NCI-H446 (cell line): ENCODE data around the gene IYD.

Experiments
- DNase-seq, 2 experiments: peaks; one replicate each; lab custom pipeline; 2025; lab: John Stamatoyannopoulos, UW

IYD gene

GRCh38 chr6:150395388-150396009 lies 26.7 kb downstream of the IYD start:
- peak; percentile 3 to 24 for DNase-seq

DNA sequence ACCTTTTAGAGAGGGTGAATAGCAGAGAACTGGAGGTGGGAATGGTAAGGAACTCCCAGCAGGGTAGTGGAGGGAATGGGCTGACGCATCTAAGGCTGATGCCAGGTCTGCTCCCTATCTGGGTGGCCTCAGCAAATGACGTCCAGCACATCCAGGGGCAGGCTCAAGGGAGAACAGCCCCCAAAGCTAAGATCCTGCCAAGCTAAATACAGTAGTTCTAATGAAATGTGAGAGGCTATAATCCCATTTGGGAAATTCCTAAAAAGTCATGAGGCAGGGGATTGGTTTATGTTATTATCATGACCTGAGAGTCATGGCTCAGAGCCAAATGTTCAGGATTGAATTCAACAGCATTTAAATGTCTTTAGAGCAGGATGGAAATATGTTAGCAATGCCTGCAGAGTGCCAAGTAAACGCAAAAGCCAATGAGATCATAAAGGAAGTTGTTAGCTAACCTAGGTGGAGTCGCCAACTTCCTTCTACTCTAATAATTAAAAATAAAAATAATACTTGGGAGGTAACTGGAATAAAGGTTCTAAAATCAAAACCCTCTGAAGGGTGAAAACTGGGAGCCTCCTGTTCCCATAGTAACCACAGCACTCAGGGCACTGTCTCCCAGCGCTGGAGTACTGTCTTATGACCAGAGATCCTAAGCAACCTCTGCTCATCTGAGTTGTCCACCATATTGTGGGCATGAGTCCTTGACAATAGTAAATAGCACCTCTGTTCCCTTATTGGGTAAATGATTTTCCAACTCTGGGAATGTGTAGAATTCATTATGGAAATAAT lies 34.8 kb downstream of the IYD start:
- DNase-seq, result no peak

- DNase-seq, result no peak
Measured at GRCh38 chr6:150406948-150407347, 38.1 kb downstream of the IYD start.

GRCh38 chr6:150408842-150409241 lies 40.0 kb downstream of the IYD start:
- DNase-seq, result no peak

- no peak for DNase-seq
Measured at GRCh38 chr6:150409576-150410066, 40.8 kb downstream of the IYD start.

DNA sequence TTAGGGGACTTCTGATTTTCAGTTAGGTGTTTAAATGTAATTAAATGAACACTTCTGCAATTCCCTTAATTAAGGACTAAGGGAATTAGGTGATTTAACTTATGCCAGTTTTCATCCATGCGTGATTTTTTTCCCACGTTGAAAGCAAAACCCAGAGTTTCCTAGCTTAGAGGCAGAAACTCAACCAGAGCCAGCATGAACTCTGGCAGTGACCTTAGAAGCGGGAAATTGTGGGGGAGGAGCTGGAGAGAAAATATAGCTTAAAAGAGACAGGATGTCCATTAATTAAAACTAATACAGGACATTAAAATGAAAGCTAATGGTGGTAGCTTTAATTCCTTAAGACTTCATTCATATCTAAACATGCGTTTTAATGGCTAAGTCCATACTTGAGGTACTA lies 41.6 kb downstream of the IYD start:
- DNase-seq, result no peak

GRCh38 chr6:150410906-150411305 lies 42.1 kb downstream of the IYD start:
- no peak for DNase-seq

DNA sequence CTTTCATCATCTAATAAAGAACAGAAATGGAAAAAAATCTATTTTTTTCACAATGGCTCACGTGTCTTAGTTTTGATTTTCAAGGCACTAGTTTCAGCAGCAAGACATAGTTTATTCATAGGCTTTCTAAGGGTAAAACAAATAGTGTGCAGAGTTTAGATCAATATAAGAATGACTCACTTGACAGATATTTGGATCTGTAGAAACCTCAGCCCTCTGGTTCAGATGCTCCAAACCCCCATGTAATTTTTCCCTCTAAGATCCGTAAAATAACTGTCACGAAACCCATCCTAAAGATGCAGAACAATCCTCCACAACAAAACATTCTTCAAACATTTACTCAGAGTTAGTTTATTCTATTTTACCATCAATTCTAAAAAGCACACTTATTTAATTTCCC lies 43.4 kb downstream of the IYD start:
- no peak for DNase-seq

GRCh38 chr6:150413198-150413597 lies 44.4 kb downstream of the IYD start:
- no peak for DNase-seq

DNA sequence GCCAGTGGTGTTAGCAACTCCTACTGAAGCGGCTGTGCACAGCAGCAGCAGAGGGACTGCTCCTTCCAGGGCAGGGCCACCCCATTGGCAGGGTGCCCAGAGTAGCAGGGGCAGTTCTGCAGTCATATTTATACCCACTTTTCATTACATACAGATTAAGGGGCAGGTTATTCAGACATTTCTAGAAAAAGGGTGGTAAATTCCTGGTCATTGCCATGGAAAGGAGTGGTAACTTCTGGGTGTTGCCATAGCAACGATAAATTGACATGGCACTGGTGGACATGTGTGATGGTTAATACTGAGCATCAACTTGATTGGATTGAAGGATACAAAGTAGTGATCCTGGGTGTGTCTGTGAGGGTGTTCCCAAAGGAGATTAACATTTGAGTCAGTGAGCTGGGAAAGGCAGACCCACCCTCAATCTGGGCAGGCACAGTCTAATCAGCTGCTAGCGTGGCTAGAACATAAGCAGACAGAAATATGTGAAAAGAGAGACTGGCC lies 45.0 kb downstream of the IYD start:
- DNase-seq, result no peak

GRCh38 chr6:150416128-150416527 lies 47.3 kb downstream of the IYD start:
- no peak for DNase-seq

DNA sequence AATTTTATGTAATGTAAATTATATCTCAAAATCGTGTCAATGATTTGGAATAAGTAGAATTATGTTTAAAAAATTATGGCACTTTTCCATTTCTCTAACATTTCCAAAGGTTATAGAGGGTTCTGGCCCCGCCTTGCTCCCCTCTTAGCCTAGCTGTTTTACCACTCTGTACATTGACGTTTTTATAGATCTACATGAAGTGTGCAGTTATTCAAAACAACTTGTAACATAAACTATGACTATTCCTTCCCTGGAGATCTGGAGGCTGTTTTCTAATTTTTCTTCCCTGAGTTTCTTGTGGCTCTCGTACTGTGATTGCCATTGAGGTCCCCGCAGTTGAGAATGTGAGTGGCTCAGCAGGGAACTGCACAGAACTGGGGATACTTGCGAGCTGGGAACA lies 48.4 kb downstream of the IYD start:
- no peak for DNase-seq

GRCh38 chr6:150417899-150418826 lies 49.4 kb downstream of the IYD start:
- DNase-seq, result peak in 1 of 2 experiments; percentile 27

DNA sequence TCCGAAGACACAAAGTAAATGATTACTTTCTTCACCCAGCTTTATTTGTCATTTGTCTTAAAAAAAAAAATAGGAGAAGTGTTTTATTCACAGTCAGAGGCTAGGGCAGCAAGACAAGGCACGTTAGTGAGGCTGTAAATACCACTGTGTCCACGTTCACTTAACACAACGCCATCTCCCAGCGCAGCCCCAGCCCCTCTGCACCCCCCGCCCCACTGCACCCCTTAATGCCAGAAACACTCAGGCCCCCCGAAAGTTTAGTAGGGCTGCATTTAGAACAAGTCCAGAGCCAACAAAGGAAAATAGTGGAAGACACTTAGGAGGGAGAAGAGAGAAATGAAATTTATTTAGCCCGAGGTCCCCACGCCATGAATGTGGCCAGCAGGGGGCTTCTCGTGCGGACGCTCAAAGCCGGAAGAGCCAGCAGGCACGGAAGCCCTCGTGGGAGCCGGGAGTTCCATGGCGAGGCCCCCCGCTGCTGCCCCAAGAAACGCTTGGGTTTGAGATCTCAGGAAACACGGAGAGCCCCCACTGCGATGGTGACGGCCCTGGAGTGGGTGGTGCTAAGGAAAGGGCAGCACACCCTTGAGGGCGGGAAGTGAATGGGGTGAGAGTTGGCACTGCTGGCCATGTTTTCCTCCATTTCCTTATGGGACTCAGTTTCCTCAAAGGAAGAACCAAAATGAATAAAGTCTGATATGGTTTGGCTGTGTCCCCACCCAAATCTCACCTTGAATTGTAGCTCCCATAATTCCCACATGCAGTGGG lies 50.2 kb downstream of the IYD start:
- DNase-seq, result peak in 1 of 2 experiments; percentile 8

- DNase-seq, result no peak
Measured at GRCh38 chr6:150420428-150420827, 51.6 kb downstream of the IYD start.

DNA sequence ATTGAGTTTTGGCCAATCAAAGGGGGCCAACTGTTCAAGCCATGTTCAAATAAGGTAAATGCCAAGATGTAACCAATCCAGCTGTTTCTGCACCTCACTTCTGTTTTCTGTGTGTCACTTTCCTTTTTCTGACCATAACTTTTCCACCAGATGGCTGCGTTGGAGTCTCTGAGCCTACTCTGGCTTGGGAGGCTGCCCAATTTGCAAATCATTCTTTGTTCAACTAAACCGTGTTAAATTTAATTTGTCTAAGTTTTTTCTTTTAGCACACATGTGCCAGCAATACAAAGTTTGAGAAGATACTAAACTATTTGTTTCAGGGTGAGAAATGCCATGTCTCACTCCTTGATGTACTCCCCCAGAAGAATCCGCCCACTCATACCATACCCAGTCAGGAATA lies 52.1 kb downstream of the IYD start:
- DNase-seq, result no peak

DNA sequence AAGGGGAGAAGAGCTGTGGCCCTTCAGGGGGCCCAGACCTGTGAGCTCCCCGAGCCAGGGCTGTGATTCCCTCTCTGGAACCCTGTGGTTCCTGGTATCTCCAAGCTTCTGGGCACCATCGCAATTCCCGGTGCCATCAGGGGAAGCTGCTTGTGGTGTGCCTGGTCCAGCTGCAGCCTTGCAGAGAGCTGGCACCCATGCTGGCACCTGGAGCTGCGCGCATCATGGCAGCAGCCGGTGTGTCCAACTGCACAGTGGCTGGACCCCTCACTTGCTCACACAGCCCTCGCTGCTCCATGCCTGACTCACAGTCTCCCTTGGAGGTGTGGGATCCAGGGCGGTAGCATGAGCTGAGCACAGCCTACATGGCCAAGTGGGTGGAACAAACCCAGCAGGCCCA lies 56.7 kb downstream of the IYD start:
- DNase-seq, result no peak

DNA sequence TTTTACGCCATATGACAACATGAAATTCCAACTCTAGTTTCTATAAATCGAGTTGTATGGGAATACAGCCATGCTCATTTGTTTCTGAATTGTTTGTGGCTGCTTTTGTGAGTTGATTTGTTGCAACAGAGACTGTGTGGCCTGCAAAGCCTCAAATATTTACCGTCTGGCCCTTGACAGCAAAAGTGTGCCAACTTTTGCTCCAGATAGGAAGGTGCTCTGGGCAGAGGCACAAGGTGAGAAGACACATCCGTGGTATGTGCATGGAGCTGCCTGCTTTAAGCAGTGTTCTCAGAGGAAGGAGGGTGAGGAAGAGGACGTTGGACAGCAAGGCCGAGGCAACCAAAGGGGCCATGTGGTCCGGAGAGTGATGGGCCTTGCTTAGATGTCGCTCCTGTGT lies 57.4 kb downstream of the IYD start:
- no peak for DNase-seq

- no peak for DNase-seq
Measured at GRCh38 chr6:150427037-150427602, 58.3 kb downstream of the IYD start.

DNA sequence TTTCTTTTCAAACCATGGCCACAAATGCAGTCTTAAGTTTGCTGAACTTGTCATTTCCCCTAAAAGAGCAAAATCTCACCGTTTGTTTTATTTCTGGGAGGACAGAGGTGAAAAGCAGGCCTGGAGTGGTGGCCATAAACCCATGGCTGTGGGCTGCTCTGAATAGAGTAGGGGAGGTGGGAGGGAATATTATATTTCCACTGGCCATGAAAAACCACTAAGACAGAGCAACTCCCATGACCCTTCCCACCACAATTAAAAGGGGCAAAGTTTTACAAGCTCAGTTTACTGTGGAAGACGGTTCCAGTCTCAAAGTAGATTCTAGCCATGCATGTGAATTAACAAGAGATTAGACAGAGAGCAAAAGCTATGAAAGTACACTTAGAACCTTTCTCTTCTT lies 59.0 kb downstream of the IYD start:
- no peak for DNase-seq

- no peak for DNase-seq
Measured at GRCh38 chr6:150430815-150431214, 62.0 kb downstream of the IYD start.
